Stimulated activated CD8-positive, alpha-beta memory T cell treated with anti-CD3 and anti-CD28 coated beads, Interleukin-7, amount 100 ng/mL, for 1 hour (primary cell): ENCODE measurements around the gene CETN3.
"Not testable (repeated sequence)": the region's sequence is repeated elsewhere in the genome, so short reads cannot be mapped to it uniquely, and the experiment has no call there.

ENCODE experiments used
- DNase-seq, 2 donors: peaks; one replicate each; pipeline ENCODE4 v3.0.0-alpha.2; 2020; ENCODE audit warnings: low read depth in 2 of 2

Gene CETN3

DNA sequence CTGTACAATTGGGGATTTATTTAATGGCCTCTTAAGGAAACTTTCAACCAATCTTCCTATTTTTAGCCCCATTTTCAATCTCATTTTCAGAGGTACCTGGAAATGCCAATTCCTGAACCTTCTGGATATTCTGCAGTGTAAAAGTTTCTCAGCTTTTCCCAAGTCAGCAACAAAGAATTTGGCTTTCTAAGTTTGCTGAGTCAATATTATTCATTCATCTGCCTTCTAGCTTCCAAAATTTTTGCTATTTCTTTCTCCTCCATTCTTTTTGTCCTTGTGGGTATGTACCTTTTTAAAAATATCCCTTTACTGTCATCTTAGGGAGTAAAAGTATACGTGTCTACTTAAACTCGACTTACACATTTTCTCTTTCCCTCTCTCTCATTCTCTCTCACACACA, 25.7 kb downstream of the CETN3 start:
- no peak for DNase-seq

DNA sequence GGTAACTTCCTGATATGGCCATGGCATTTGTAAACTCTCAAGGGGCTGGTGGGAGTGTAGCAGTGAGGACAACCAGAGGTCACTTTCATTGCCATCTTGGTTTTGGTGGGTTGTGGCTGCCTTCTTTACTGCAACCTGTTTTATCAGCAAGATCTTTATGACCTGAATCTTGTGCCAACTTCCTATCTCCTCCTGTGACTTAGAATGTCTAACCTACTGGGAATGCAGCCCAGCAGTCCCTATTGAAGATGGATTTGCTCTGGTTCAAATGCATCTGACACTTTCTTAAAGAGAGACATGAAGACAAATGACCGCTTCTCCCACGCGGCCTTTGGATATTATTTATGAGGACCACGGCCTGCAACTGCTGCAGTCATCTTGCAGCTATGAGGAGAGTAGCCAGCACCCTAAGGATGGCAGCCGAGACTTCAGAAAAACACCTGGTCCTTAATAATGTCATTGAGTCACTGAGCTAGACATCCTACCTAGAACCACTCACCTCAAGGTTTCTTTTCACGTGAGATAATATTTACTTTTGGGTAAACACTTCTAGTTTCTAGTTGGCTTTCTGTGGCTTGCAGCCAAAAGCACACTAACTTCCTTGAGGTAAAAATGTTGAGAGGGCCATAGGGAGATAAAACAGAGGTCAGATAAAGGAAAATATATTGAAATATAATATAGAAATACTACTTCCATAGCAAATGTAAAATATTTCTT, 28.2 kb downstream of the CETN3 start:
- no peak for DNase-seq

DNA sequence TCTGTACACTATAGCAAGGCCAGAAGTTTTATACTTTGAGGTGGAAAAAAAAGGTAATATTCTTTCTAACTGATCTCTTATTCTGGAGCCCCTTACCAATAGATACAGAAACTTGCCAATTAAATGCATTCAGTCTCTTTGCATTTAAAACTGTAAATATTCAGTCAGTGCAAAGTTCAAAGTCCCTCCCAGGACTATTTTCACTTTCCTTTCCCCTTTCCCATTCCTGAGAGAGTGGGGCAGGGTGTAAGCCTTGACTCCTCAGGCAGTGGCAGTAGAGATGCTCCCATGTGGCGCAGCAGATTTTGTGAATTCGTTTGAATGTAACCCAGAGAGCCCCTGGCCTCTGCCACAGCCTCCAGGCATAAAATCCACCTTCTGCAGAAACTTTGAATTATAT, 29.9 kb downstream of the CETN3 start:
- DNase-seq = no peak

DNA sequence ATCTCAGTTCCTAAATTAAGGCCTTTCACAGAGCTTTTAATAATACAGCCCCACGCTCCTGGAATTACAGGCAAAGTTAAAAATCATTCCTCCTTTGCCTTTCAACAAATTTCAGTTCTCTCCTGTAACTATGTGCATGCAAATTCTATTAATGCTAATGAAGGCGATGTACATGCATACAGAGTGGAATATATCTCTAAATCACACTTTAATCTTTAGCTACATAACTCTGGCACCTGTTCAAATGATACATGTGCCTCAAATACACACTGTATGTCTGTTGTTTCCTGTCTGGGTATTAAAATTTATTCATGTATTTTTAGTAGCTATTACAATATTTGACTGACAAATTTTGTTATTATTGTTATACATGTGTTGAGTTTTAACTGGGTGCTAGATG, 30.8 kb downstream of the CETN3 start:
- DNase-seq = no peak

DNA sequence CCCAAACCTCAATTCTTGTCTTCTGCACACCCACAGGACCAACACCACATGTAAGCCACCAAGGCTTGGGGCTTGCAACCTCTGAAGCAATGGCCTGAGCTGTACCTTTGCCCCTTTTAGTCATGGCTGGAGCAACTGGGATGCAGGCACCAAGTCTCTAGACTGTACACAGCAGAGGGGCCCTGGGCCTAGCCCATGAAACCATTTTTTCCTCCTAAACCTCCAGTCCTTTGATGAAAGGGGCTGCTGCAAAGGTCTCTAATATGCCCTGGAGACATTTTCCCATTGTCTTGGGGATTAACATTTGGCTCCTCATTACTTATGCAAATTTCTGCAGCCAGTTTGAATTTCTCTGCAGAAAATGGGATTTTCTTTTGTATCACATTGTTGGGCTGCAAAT, 38.3 kb downstream of the CETN3 start:
- not testable (repeated sequence) for DNase-seq

DNA sequence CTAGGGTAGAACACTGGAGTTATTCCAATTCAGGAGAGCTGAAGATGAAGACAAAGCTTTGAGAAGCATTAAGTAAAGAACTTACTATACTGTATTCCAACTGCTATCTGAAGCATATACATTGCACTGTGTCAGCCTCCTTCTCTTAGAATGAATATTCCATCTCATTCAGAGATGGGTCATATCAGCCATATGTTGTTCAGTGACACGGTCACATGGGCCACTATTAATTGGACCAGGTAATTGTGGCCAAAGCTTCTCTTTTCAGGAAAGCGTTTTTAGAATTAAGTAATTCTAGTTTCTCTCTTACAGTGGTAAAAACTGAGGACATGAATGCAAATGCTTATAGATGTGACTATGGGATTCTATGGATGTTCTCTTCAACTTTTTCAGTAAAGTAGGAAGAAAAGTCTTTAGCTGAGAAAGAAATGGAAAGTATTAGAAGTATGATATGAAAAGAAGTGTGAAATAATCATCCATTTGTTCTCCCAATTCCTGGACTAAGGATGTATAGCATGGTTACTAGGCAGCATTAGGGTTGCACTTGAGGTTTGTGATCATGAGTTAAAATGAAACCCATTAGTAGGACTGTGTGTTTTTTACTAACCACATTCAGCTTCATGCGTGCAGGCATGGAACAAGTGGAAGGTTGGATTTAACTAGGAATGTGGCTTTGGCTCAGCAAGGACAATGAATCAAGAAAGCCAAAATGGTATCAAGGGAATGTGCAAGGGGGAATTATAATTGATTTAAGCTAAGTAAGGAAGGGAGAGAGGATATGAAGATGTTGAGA, 40.9 kb downstream of the CETN3 start:
- no peak for DNase-seq

DNA sequence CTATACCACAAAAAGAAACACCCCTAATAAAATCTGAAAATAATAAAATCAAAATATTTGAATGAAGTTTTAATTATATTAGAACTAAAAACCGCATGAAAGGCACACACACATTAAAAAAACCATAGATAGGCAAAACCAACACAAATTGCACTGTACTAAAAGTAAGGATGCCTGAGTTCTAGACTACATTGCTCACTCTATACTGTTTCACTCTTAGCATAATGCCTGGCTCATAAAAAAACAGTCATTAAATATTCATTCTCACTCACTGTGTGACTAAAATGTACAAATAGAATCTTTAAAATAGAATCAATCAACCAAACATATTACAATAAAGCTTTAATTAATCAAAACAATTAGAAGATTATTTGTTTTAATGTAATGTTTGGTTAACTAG, 41.7 kb downstream of the CETN3 start:
- no peak for DNase-seq

DNA sequence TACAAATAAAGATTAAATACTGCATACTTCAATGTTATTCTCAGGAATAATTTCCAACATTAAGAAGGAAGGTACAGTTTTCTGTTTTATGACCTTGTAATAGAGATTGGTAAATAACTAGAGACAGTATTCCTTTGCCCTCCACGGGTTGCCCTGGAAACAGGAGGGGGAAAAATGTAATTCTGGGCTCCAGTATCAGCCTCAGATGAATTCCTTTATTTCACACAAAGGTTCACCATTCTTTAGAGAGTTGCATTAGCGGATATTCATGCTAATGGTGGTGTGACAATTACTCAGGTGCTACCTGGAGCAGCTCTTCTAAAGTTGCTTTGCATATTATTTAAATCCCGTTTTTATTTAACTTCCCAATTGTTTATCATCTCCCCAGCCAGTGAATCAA, 42.6 kb downstream of the CETN3 start:
- no peak for DNase-seq

DNA sequence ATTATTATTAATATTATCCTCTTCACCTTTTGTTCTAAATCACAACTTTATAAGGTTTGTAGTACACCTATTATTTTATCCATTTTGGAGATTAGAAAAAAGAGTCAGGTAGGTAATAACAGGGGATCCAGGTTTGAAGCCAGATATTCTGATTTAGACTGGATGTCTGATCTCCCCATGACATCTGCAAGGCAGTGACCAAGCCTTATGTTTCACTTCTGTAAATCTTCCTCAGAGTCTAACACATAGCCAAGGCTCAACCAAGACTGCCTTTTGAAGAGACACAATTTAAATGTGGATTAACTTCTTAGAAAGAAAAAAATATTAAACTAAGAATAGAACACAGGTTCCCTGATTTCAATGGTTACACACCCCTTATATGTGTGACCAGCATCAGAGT, 44.2 kb downstream of the CETN3 start:
- DNase-seq = no peak

DNA sequence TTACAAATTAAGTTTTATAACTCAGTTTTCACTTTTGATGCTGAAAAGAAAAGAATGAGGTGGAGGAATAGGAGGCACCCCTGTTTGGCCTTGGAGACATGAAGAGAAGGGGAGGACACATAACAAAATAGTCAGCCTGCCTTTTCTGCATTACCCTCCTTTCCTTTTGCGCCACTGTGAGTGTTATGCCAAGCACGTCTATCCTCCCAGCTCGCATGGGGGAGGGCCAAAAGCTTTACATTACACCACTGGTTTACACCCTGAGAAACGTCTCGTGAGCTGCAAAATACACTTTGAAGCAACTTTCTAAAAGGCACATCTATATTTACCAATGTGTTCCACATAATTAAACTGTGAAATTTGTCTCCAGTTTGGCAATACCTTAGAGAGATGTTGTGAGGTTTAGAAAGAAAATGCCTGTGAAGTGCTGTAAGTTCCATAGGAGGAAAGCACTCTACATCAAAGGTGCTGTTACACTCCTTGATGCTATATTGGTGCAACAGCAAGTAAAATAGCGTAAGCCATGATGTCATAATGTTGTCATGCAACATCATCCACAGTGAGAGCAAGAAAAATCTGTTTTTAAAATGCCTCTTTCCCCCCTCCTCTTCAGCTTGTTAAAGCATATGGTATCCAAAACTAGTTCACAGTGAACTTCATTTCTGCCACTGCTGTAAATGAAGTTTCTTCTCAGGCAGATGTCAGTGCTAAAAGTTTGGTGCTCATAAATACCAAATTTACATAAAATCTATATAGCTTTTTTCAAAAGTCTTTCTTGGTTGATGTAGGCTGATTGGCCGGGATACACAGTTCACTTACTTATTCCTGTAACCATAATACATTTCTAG, 50.3 kb downstream of the CETN3 start:
- DNase-seq = no peak

DNA sequence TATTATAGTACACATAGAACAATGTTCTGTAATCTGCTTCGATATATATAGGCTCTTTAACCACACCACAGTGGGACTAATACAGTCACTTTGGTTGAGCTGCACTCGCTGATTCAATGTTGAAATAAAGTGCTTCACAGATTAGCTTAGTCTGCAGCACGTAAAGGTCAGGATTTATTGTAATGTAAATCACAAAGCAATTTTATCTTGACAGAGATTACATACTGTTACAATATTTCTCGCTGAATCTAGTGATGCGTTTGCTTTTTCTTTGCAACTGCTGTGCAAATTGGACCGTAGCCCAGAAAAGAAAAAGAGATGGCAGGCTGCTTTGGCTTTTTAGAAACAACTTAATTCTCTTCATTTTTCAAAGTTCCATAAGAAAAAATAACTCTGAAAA, 52.9 kb downstream of the CETN3 start:
- DNase-seq = no peak

DNA sequence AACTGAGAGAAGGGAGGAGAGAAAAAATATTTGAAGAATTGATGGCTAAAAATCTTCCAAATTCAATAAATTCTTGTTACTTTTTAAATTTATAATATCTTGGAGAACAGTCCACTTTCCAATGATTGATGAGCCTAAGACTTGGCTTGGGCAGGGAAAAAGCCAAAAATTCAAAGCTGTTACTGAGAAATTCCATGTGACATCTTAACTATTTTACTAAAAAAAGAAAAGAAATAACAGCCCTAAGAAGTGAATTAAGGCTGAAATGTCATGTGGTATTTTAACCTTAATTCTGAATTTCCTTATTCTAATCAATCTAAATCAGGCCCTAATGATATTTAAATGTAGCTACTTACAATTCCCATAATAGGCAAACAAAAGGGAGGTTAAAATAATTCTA, 53.4 kb downstream of the CETN3 start:
- no peak for DNase-seq

DNA sequence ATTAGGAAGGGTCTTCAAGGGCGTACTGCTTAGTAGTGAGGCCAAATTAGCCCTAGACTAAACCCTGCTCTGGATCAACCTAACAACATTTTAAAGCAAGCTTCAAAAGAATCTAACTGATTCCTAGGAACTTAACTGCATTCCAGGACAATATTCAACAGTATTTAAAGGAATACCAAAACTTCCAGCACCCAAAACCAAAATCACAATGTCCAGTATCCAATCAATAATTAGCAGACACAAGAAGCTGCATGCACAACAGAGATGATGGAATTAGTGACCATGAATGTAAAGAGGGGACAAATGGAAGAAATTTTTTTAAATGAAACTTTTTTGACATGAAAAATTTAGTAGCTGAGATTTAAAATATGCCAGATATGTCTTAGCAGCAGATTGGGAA, 53.9 kb downstream of the CETN3 start:
- DNase-seq = no peak

DNA sequence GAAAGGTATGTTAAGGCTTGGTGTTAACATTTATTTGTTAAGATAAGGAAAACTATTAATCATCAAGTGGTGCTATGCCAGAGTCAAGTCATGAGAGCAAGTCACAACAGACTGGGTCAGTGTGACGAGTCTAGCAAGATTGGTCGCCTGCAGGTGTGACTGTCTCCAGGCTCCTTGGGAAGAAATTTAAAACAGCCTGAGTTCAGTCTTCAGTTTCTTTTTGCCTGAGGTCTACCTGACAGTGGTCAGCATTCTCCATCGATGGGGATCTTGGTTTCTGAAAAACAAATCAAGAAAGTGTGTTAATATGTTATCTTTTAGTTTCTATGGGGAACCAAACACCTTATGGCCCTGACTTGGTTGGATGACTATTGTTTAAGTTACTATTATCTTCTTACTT, 56.3 kb downstream of the CETN3 start:
- no peak for DNase-seq

DNA sequence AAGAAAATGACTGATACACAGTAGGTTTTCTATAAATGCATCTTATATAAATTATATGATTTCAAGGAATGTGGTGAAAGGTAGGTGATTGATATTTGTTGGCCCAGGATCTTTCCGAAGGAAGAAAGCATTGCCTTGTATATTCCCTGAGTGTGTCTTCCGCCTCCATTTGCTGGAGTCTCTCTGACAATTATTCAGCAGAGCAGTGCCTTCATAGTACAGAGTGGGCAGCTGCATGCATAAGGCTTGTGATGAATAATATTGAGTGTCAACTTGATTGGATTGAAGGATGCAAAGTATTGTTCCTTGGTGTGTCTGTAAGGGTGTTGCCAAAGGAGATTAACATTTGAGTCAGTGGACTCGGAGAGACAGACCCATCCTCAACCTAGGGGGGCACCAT, 58.5 kb downstream of the CETN3 start:
- no peak for DNase-seq

DNA sequence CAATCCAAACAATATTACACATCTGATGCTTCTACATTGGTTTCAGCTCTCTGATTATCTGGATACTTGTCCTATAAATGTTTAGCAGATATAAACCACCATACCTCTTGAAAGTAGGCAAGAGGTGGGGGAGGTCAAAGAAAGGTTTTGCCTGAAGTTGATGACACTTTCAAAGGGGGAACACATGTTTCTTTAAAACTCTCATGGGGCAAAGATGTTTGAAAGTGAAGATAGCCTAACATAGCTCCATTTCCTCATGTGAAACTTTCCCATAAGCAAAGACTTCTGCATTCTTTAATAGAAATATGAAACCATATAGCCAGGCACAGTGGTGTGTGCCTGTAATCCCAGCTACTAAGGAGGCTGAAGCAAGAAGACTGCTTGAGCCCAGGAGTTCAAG, 62.1 kb downstream of the CETN3 start:
- no peak for DNase-seq

DNA sequence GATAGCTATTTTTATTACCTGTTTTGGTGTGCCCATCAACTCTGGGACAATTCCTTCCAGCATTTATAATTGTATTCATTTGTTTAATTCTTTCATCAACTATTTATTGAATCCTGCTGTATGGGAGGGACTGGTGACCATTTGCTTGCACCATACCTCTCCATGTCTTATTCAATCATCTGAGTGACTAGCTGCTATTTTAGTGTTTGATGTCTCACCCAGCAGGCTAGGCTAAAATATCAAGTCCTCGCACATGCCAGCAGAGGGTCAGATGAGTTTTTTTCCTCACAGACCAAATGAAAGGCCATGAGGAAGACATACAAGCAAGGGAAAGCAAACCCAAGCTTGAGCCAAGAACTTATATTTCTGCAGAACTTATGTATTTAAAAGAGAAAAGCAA, 63.9 kb downstream of the CETN3 start:
- DNase-seq = no peak

DNA sequence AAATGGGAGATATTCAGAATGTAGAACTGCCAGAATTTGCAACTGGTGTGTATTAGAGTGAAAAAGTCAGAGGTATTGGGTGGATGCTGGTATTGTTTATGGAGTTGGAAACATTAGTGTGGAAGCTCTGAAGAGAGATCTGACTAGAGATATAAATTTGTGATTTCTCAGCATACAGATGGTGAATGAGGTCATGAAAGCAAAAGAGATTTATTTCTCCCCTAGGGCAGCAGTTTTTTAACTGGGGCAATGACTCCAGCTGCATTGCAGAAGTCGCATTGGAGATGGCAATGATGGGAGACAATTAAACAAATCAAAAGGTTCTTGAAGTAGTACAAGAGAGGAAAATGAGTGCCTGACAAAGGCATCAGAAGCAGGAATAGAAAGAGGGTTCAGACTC, 64.9 kb downstream of the CETN3 start:
- no peak for DNase-seq

DNA sequence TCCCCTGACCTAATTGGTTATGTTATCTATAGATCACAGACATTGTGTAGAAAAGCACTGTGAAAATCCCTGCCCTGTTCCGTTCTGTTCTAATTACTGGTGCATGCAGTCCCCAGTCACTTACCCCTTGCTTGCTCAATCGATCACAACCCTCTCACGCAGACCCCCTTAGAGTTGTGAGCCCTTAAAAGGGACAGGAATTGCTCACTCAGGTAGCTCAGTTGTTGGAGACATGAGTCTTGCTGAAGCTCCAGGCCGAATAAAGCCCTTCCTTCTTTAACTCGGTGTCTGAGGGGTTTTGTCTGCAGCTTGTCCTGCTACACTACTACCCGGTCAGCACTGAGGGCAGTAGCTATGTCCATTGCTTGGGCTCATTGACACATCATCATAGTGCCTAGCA, 65.8 kb downstream of the CETN3 start:
- not testable (repeated sequence) for DNase-seq

DNA sequence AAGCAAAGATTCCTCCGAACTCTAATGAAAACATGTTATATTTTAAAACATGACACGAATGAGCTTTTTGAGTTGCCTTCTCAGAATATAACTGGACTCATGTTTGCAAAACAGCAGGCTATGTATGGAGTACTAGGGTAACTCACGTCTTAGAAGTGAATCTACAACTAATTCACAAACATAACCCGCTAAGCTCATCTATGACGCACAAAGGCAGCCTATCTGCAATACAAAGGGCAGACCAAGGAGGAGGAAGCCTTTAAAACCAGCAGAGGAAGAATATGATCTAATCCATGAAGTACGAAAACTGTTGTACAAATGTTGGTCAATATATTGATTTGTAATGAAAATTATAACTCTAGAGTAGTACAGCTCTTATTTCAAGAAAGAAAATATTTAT, 67.0 kb downstream of the CETN3 start:
- DNase-seq = no peak
